HepG2 (cell line): ENCODE measurements around the gene DTNB. TPM values are rescaled to one million over a fixed set of nuclear protein-coding genes. Genes with fewer than 3 reads are reported as not detected.

Source experiments
- ATAC-seq: fragments of 200-7000 bp; cut with Tn5 transposase; 3 replicates; pipeline ENCODE4 v1.9.1; 2020; ENCODE audit warnings: mild to moderate bottlenecking, moderate library complexity
- BruUV-seq: library from RNA; stranded (reverse); fragments of 400-500 nt; replicated peaks from 2 replicates; lab custom pipeline; 2021; lab: Mats Ljungman, UMichigan
- CTCF ChIA-PET: fragments of 300-600 bp; formaldehyde crosslinking; extraction: SDS; loops from one replicate; lab custom pipeline; 2021; ENCODE audit warnings: low total read pairs, inconsistent platforms, low intra/inter-chr PET ratio; lab: Yijun Ruan, JAX
- POLR2A ChIA-PET: fragments of 350-600 bp; sonication (Branson Sonifier 250); formaldehyde crosslinking; loops from one replicate; lab custom pipeline; 2020; ENCODE audit warnings: antibody characterized with exemption, inconsistent platforms; lab: Yijun Ruan, JAX
- DNase-seq: peaks from one replicate; pipeline ENCODE4 v3.0.0-alpha.2; 2015; ENCODE audit warnings: low spot score
- FAIRE-seq: peaks from 3 replicates; lab custom pipeline; 2011; peaks lifted over from hg19 to GRCh38; lab: Jason Lieb, UNC
- H2AFZ ChIP-seq: one replicate; pipeline ENCODE4 v1.6.1; 2011; ENCODE audit warnings: low read length, inconsistent platforms
- H3K27ac ChIP-seq: fragments of 300-600 bp; 3 replicates; pipeline ENCODE4 v1.8.0; 2011; ENCODE audit warnings: mixed run types, mild to moderate bottlenecking, mixed read lengths, low read length, inconsistent platforms; ENCODE audit not compliant: insufficient read depth; ENCODE audit errors: extremely low read length
- H3K27me3 ChIP-seq, 2 experiments: fragments of 200-600 bp in 1 of 2; 2 replicates in 1 of 2; 3 replicates in 1 of 2; pipeline versions ENCODE4 v1.6.0 to v1.8.0; 2011; ENCODE audit warnings: low read length in 2 of 2, mild to moderate bottlenecking in 2 of 2, moderate library complexity in 2 of 2, inconsistent platforms in 1 of 2; ENCODE audit not compliant: insufficient read depth in 2 of 2, control insufficient read depth in 1 of 2
- H3K36me3 ChIP-seq, 2 experiments: fragments of 200-600 bp in 1 of 2; replicated peaks in 1 of 2; 2 replicates in 1 of 2; 3 replicates in 1 of 2; pipeline versions ENCODE4 v1.5.1 to v1.8.0; 2011; ENCODE audit warnings: low read length in 2 of 2, inconsistent platforms in 1 of 2; ENCODE audit not compliant: insufficient read depth in 2 of 2, control insufficient read depth in 1 of 2
- H3K4me1 ChIP-seq: 2 replicates; pipeline ENCODE4 v1.5.1; 2012; ENCODE audit warnings: low read length, inconsistent platforms; ENCODE audit not compliant: insufficient read depth
- H3K4me2 ChIP-seq: 2 replicates; pipeline ENCODE4 v1.6.0; 2011; ENCODE audit warnings: low read depth, low read length, inconsistent platforms
- H3K4me3 ChIP-seq, 3 experiments: fragments of 200-600 bp in 1 of 3; sonication (generic), shearing (Covaris generic) in 1 of 3; replicated peaks in 1 of 3; 2 replicates each; pipeline ENCODE4 v1.5.1; 2011 to 2016; ENCODE audit warnings: low read length in 3 of 3, inconsistent platforms in 2 of 3, low read depth in 2 of 3, mild to moderate bottlenecking in 2 of 3, control low read depth in 1 of 3, mixed read lengths in 1 of 3; ENCODE audit not compliant: insufficient read depth in 1 of 3
- H3K79me2 ChIP-seq: one replicate; pipeline ENCODE4 v1.6.1; 2011; ENCODE audit warnings: low read length, inconsistent platforms; ENCODE audit not compliant: insufficient read depth
- H3K9ac ChIP-seq: 2 replicates; pipeline ENCODE4 v1.6.0; 2011; ENCODE audit warnings: mild to moderate bottlenecking, low read depth, low read length, inconsistent platforms; ENCODE audit not compliant: insufficient read depth
- H3K9me3 ChIP-seq: 2 replicates; pipeline ENCODE4 v1.5.1; 2012; ENCODE audit warnings: mild to moderate bottlenecking, low read length
- H4K20me1 ChIP-seq: 2 replicates; pipeline ENCODE4 v1.6.0; 2011; ENCODE audit warnings: inconsistent platforms, mild to moderate bottlenecking, low read length, moderate library complexity; ENCODE audit not compliant: insufficient read depth
- ELF4 ChIP-seq: sonication (generic); formaldehyde crosslinking; IDR thresholded peaks from 2 replicates; pipeline ENCODE4 v1.5.0; 2020; ENCODE audit warnings: missing genetic modification reagents, mild to moderate bottlenecking, moderate library complexity, borderline replicate concordance
- GLI4 ChIP-seq: sonication (generic); formaldehyde crosslinking; IDR thresholded peaks from 2 replicates; pipeline ENCODE4 v1.5.1; 2020; ENCODE audit warnings: missing genetic modification reagents, mild to moderate bottlenecking, moderate library complexity, borderline replicate concordance
- NFIB ChIP-seq: sonication (generic); formaldehyde crosslinking; IDR thresholded peaks from 2 replicates; pipeline ENCODE4 v1.9.0; 2021; ENCODE audit warnings: missing genetic modification reagents, mild to moderate bottlenecking, borderline replicate concordance
- ZNF280B ChIP-seq: sonication (generic); formaldehyde crosslinking; IDR thresholded peaks from 2 replicates; pipeline ENCODE4 v1.5.0; 2020; ENCODE audit warnings: missing genetic modification reagents, mild to moderate bottlenecking, borderline replicate concordance
- ZNF367 ChIP-seq: sonication (generic); formaldehyde crosslinking; IDR thresholded peaks from 2 replicates; pipeline ENCODE4 v1.4.0; 2020; ENCODE audit warnings: missing genetic modification reagents, borderline replicate concordance
- ZNF674 ChIP-seq: sonication (generic); formaldehyde crosslinking; IDR thresholded peaks from 2 replicates; pipeline ENCODE4 v1.5.0; 2020; ENCODE audit warnings: low read depth, mild to moderate bottlenecking, missing genetic modification reagents
- WGBS: methylation state at CpG from one replicate; pipeline ENCODE4 v1.1.6; 2017; ENCODE audit warnings: low lambda C conversion rate; 5-methylcytosine and 5-hydroxymethylcytosine counted together
- in situ Hi-C: cut with HindIII; loops from 2 replicates; pipeline ENCODE4 v1.10.0; 2017; ENCODE audit warnings: low pct_unique_long_range_greater_than_20kb; ENCODE audit not compliant: extremely low pct_ligation_motif_present
- intact Hi-C: fragments of 100-400 bp; cut with micrococcal nuclease; formaldehyde crosslinking; loops from one replicate; pipeline ENCODE4 v1.10.0; 2022; ENCODE audit not compliant: unreplicated experiment
- polyA plus RNA-seq, 8 experiments: library from polyadenylated mRNA; depleted of rRNA in 3 of 8; stranded (reverse) in 7 of 8; unstranded in 1 of 8; fragments of >200 nt; fragmentation: Illumina TruSeq in 4 of 8; extraction: Trizol in 4 of 8; gene quantifications; 2 replicates each; pipeline versions ENCODE4 v1.2.1 to v1.2.3, GENCODE V29; 2011 to 2016; ENCODE audit warnings: low read depth in 4 of 8, missing spikeins in 1 of 8, mixed read lengths in 1 of 8; ENCODE audit not compliant: insufficient read depth in 1 of 8
- total RNA-seq, 5 experiments: library from RNA; depleted of rRNA; stranded (reverse); fragments of >200 nt; fragmentation: Illumina TruSeq; extraction: Trizol; gene quantifications; 2 replicates each; pipeline ENCODE4 v1.2.3, GENCODE V29; 2016; ENCODE audit warnings: low read depth in 1 of 5

Gene DTNB
- total and polyA plus RNA-seq, 2 of the 13 experiments (the other 11 are each of a cell fraction or from before 2014, with no cell fraction given): 14.4 to 23.9 TPM

GRCh38 chr2:25523060-25523459 lies 150.3 kb downstream of the DTNB start:
- ChIA-PET CTCF (interaction anchor here (1.5 kb wide), 1 partner anchor 181 kb away, joined by 9 read pairs; no protein-coding TSS in a partner anchor), POLR2A (no interaction called here)
- Histone ChIP-seq H3K27me3 (no peaks in the 10 kb centered on the region), H3K4me1 (peaks cover 7% of the 10 kb centered on the region; the same call in 1 of the 2 replicates), H3K9ac (no peak overlapping the region), H3K4me3 (no peak overlapping the region), H3K27ac (no peak overlapping the region), H3K4me2 (no peak overlapping the region), H3K79me2 (no peaks in the 10 kb centered on the region), H3K36me3 (no peaks in the 10 kb centered on the region), H4K20me1 (no peaks in the 10 kb centered on the region), H2AFZ (no peak overlapping the region), H3K9me3 (no peaks in the 10 kb centered on the region)
- TF ChIP-seq ELF4 (CRISPR knock-in tag): no peak
- no peak for TF ChIP-seq GLI4
- no peak for TF ChIP-seq ZNF674 (CRISPR knock-in tag)
- no peak for TF ChIP-seq ZNF280B (CRISPR knock-in tag)
- no peak for TF ChIP-seq ZNF367 (CRISPR knock-in tag)
- no peak for TF ChIP-seq NFIB
- ATAC-seq (no peak), DNase-seq (no peak), FAIRE-seq (no peak)
- intact Hi-C loops (loop anchor here (2.0 kb wide), 1 partner anchor 146 kb away; no protein-coding TSS in a partner anchor), in situ Hi-C loops (no loop called here)
- WGBS: 94% methylated on average over 4 of the region's 4 CpGs
- BruUV-seq: no TSS peak
